Stomach (tissue), 4 donors: ENCODE results near the gene CALY.

Source experiments
- EP300 ChIP-seq: sonication (generic); formaldehyde crosslinking; IDR thresholded peaks from one replicate; pipeline ENCODE4 v1.6.1; 2017; ENCODE audit warnings: antibody characterized with exemption
- POLR2A ChIP-seq, 4 donors: fragments of 450-650 bp; IDR thresholded peaks; one replicate each; pipeline ENCODE4 v1.6.1; 2016; ENCODE audit warnings: antibody characterized with exemption in 4 of 4, control low read depth in 2 of 4, mild to moderate bottlenecking in 1 of 4, moderate library complexity in 1 of 4
- POLR2AphosphoS5 ChIP-seq, 3 donors: sonication (generic); formaldehyde crosslinking; IDR thresholded peaks; one replicate each; pipeline ENCODE4 v1.6.1; 2016; ENCODE audit warnings: antibody characterized with exemption in 3 of 3
- TF ChIP-seq, protein P1 (sequence below), 7 experiments: fragments of 450-650 bp in 4 of 7; fragments of 200-600 bp in 3 of 7; sonication (generic) in 3 of 7; IDR thresholded peaks; one replicate each; pipeline ENCODE4 v1.5.1; 2016 to 2019; ENCODE audit warnings: antibody characterized with exemption in 7 of 7, control low read depth in 2 of 7, mild to moderate bottlenecking in 1 of 7

DNA sequence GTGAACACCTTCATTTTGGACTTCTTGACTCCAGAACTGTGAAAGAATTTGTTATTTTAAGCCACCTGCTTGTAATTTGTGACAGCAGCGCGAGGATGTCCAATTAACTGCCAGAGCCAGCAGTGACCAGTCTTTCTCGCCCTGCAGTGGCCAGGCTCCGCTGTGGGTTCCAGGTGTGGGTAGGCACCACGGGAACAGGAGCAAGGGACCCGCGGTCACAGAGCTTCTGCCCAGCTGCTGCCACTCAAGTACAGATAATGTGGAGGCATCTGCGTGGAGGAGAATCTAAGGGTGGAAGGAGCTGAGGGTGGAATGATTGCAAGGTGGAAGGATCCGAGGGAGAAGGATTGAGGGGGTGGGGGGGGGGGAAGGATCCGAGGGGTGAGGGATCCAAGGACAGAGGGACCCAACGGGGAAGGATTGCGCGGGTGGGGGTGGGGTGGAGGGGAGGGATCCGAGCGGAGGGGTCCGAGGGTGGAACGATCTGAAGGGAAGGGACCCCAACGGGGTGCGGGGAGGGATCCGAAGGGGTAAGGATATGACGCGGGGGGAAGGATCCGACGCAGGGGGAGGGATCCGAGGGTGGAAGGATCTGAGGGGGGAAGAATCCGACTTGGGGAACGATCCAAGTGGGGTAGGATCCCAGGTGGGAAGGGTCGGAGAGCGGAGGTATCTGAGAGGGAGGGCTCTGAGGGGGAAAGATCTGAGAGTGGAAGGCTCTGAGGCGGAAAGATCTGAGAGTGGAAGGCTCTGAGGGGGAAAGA lies 3.6 kb downstream of the CALY start:
- TF ChIP-seq, protein P1, sequence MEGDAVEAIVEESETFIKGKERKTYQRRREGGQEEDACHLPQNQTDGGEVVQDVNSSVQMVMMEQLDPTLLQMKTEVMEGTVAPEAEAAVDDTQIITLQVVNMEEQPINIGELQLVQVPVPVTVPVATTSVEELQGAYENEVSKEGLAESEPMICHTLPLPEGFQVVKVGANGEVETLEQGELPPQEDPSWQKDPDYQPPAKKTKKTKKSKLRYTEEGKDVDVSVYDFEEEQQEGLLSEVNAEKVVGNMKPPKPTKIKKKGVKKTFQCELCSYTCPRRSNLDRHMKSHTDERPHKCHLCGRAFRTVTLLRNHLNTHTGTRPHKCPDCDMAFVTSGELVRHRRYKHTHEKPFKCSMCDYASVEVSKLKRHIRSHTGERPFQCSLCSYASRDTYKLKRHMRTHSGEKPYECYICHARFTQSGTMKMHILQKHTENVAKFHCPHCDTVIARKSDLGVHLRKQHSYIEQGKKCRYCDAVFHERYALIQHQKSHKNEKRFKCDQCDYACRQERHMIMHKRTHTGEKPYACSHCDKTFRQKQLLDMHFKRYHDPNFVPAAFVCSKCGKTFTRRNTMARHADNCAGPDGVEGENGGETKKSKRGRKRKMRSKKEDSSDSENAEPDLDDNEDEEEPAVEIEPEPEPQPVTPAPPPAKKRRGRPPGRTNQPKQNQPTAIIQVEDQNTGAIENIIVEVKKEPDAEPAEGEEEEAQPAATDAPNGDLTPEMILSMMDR (IDR thresholded peaks at IDR 0.05): no peak
- TF ChIP-seq POLR2AphosphoS5 (IDR thresholded peaks at IDR 0.05) (no peak), POLR2A (IDR thresholded peaks at IDR 0.05) (no peak), EP300 (no peak)
